GM21717 (cell line): ENCODE measurements around the gene ANLN.
"Not testable (repeated sequence)": the region's sequence is repeated elsewhere in the genome, so short reads cannot be mapped to it uniquely, and the experiment has no call there.

Source experiments
- ATAC-seq: cut with Tn5 transposase; IDR thresholded peaks from one replicate; pipeline ENCODE4 v1.9.1; 2021; ENCODE audit warnings: mild to moderate bottlenecking, moderate library complexity; ENCODE audit not compliant: unreplicated experiment

Gene ANLN

DNA sequence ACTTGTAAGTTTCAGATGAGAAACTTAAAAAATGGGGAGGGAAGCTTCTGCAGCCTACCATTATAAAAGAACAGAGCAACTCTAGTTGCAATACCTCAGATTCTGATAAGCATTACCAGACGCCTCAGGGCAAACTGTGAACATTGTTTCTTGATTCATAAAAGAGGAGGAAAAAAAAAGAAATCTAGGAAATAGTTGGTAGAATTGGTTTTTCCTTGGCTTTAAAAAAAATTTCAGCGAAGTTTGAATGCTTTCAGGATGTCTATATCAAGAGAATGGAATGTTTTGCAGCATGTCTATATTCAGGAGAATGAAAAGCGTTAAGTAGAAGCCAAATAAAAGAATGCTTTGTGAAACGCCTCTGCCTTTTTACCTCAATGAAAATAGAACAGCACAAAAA is 17.5 kb upstream of the ANLN start:
- no peak for ATAC-seq

DNA sequence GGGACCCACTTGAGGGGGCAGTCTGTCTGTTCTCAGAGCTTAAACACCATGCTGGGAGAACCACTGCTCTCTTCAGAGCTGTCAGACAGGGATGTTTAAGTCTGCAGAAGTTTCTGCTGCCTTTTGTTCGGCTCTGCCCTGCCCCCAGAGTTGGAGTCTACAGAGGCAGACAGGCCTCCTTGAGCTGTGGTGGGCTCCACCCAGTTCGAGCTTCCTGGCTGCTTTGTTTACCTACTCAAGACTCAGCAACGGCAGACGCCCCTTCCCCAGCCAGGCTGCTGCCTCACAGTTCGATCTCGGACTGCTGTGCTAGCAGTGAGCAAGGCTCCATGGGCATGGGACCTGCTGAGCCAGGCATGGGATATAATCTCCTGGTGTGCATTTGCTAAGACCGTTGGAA is 11.1 kb upstream of the ANLN start:
- not testable (repeated sequence) for ATAC-seq

DNA sequence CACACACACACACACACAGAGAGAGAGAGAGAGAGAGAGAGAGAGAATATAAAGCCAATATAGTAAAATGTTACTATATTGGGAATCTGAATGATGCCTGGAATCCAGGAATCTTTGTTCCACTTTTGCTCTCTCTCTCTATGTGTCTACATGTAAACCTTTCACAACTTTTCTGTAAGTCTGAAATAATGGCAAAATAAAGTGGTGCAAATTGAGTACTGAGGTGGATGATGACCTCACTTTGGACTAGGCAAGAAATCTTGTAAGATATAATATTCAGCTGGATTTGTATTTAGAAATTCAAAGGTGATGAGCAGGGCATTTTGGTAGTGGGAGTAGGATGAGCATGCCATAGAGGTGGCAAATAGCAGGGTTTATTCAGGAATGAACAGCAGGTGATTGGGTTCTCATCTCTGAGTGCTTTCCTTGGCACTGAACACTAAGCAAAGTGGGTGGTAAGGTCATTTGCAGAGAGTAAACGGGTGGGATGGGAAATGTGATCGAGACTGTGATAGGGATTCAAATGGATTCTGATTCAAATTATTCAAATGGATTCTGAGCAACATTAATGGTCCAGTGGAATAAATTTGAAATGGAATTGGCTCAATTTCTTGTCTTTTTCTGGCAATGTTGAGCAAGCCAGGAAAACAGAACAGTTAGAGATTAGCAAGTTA is 9.7 kb upstream of the ANLN start:
- no peak for ATAC-seq

DNA sequence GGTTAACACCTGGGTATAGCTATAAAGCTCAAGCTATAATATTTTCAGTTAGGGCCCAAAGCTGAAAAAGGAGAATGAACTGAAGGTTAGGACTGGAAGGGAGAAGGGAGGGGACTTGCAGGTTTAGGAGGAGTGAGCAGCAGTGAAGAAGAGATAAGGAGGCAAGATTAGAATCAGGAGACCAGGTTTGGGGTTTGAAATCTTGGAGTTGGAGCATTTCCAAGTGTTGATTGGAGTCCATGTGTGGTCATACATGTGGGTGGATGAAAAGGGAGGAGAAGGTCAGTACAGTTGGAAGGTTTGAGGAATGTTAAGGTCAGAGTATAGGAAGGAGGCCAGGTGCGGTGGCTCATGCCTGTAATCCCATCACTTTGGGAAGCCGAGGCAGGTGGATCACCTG is 8.6 kb upstream of the ANLN start:
- ATAC-seq, result no peak

DNA sequence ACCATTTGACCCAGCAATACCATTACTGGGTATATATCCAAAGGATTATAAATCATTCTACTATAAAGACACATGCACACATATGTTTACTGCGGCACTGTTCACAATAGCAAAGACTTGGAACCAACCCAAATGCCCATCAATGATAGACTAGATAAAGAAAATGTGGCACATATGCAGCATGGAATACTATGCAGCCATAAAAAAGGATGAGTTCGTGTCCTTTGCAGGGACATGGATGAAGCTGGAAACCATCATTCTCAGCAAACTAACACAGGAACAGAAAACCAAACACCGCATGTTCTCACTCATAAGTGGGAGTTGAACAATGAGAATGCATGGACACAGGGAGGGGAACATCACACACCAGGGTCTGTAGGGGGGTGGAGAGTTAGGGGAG is 6.4 kb upstream of the ANLN start:
- ATAC-seq, result not testable (repeated sequence)

DNA sequence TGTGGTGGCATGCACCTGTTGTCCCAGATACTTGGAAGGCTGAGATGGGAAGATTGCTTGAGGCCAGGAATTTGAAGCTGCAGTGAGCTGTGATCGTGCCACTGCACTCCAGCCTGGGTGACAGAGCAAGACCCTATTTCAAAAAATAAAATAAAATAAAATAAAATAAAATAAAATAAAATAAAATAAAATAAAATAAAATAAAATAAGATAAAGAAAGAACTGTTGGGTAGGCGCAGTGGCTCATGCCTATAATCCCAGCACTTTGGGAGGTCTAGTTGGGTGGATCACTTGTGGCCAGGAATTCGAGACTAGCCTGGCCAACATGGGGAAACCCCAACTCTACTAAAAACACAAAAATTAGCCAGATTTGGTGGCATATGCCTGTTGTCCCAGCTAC is 4.0 kb upstream of the ANLN start:
- not testable (repeated sequence) for ATAC-seq

DNA sequence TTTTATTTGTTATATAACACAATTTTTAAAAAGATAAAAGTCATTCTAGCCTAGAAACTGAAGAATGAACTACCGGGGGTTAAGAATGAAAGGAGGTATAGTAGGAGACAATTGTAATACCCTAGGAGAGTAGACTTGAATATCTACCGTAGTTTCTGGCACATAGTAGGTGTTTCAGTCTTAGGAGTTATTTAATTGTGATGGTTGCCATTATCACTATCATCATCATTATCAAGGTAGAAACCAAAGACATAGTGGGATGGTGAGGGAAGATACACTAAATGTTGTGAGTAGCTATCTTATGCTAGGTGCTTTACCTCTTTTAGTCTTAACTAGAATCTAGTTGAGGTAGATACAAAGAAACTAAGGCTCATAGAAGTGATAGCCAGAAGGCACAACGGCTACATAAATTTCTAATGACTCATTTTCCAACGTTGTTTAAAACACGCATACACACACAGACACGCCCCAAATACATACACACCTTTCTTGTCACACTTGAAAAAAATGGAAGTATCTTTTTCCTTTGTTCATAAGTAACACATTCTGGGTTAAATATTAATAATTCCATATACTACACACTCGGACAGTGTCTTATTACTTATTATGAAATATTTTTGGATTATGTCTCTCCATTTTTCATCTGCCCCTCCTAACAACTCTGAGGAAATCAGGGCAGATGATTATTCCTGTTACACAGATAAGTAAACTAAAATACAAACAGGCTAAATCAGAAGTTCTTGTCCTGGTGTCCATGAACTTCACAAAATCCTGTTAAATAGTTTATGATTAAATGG is 2.0 kb upstream of the ANLN start:
- no peak for ATAC-seq

DNA sequence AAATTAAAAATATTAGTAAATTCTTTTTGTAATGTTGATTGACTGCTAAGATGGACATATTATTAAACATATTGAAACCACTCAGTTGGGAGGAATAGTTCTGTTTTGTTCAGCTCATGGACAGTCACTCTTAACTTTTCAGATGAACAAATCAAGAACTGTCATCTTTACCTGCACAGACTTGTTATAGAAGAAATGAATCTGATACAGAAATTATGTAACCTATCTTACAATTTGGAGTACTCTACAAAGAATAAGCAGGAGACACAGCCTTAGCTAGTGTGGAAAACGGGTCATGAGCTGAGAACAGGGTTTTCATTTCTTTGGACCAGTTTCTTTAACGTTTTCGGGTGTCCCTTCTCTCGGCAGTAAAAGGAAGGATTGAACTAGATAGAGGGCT is 1.2 kb upstream of the ANLN start:
- ATAC-seq, result no peak

DNA sequence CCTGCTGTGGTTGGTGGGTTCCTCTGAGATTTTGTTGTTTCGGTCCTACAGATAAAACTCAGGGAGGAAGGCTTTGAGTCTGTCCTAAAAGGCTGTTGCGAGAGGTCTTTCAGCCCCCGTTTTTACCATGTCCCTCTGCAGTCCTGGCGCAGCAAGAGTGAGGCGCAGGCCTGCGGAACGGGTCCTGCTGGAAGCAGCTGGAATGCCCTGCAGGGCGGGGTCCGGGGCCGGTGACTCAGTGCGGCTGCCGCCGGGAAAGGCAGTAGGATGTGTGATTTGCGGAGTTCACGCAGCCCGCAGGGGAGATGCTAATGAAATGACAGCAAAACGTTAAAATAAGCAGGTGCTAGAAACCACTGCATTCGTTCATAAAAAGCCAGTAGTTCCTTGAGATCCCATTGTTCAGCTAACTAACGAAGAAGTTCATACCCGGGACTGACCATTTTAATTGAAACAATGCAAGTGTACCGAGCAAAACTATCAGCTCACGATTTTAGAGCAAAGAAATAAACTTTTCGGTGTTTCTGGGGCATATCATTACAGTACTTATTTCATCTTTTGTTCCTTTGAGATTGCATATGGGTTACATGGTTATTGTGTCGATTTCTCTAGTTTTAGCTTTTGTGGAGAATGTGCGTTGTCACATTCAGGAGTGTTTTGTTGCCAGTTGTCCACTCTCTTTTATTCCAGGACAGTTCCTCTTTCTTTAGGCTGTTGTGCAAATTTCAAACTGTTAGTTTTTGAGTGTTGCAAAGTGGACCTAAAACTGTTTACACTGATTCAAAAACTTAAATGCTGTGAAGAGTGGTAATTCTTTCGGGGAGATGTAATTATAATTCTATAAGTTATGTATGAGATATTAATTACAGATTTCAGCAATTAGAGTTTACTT is 783 bp downstream of the ANLN start:
- peak; percentile 38 for ATAC-seq

DNA sequence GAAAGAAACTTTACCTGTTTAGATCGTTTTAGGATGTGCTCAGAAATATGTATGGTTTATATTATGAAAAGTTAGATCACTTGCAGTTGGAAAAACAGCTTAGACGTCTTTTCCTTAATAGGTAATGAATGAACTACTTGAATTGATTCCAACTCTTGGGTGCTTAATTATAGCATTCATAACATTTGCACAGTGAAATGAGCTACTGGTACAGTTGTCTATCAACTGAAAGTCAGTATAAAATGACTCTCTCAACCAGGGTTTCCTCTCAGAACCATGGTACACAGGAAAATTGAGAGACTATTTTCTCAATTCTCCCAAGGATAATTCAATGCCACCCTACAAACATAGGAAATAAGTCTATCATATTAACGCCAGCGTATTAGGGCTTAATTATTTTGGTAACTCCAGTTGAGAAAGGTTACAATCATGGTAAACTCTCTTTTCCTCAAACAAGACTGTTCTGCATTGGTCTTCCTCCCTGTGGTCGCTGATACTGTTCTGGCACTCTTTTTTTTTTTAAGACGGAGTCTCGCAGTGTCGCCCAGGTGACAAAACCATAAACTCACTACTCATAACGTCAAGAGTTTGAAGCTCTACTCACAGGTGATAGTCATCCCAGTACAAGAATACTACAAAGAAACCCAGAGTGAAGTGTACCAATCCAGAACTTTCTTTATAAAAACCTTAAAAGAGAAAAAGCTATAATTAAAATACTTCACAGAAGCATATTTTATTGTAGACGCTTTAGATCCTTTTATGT is 2.0 kb downstream of the ANLN start:
- peak; percentile 46 for ATAC-seq

DNA sequence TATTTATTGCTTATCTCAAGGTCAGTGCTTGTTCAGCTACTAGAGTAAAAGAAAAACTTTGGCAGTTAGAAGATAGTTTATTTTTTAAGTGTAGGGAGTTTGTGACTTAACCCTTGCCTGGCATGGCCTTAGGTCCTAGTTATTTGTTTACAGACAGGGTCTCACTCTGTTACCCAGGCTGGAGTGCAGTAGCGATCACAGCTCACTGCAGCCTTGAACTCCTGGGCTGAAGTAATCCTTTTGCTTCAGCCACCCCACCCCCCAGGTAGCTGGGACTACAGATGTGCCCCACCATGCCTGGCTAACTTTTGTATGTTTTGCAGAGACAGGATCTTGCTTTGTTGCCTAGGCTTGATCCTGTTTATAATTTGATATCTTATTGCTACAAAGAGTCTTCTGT is 4.2 kb downstream of the ANLN start:
- no peak for ATAC-seq

DNA sequence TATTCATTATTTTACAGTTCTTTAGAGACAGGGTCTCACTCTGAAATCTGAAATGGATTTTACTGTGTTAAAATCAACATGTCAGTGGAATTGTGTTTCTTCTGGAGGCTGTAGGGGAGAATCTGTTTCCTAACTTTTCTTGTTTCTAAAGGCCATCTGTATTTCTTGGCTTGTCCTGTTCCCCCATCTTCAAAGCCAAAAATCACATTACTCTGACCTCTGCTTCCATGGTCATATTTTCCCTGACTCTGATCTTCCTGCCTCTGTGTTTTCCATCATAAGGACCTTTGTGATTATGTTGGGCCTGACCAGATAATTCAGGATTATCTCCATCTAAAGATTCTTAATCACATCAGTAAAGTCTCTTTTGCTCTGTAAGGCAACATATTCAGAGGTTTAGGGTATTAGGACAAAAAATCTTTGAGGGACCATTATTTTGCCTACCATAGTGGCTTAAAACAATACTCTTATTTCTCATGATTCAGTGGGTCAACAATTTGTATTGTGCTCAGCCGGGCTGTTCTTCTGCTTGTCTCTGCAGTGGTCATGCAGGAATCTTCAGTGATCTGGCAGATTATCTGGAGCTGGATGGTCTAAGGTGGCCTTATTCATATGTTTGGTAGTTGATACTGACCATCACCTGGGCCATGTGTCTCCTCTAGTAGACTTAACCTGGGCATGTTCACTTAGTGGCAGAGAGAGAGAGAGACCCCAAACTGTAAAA is 5.7 kb downstream of the ANLN start:
- ATAC-seq, result no peak

DNA sequence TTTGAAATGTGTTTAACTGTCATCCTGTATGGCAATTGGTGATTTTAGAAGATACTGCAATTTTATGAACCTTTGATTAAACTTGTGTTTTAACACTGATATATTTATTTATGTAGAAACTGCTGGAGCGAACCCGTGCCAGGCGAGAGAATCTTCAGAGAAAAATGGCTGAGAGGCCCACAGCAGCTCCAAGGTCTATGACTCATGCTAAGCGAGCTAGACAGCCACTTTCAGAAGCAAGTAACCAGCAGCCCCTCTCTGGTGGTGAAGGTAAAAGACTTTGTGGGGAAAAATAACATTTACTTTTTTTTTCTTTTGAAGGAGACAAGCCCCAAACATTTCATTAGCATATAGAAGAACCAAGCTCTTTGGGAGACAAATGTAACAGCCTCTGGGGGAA is 6.5 kb downstream of the ANLN start:
- ATAC-seq, result no peak

DNA sequence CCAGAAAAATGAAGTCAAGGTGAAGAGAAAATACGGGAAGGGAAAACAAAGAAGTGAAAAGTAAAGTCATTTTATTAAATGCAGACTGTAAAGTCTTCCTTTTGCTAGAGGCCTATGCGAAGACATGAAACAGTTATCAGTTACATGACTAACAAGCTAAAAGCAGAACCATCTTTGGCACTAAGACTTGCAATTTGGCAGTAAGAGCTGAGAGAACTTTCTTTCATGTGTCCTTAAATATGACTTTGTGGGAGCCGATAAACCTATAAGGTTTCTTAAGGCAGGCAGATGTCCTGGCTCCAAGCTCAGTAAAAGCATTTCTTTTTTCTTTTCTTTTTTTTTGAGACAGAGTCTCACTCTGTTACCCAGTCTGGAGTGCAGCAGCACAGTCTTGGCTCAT is 10.4 kb downstream of the ANLN start:
- ATAC-seq, result no peak

DNA sequence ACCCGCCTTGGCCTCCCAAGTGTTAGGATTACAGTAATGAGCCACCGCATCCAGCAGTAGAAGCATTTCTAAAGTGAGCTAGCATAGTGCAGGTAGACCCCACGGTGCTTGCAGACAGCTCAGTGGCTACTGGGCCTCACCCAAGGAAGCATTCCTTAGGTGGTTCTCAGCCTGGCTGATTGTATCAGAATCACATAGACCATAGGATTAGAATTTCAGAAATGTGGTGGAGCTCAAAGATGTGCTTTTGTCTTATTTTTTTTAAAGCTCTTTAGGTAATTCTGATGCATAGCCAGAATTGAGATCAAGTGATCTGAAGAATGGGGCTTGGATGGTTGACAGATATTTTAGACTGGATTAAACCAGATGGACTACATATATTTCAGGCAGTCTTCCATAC is 10.9 kb downstream of the ANLN start:
- no peak for ATAC-seq

DNA sequence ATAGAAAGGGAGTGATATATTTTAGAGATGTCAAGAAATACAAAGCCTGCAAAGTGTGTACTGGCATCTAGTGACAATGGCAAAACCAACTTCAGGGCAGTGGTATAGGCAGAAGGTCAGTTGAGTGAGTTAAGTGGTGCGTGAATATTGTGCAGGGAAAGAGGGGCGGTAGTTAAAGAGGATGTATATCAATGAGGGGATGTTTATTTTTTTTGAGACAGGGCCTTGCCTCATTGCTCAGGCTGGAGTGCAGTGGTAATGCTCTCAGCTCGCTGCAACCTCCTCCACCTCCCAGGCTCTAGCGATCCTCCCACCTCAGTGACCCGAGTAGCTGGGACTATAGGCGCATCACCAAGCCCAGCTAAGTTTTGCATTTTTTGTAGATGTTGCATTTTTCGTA is 13.8 kb downstream of the ANLN start:
- no peak for ATAC-seq

DNA sequence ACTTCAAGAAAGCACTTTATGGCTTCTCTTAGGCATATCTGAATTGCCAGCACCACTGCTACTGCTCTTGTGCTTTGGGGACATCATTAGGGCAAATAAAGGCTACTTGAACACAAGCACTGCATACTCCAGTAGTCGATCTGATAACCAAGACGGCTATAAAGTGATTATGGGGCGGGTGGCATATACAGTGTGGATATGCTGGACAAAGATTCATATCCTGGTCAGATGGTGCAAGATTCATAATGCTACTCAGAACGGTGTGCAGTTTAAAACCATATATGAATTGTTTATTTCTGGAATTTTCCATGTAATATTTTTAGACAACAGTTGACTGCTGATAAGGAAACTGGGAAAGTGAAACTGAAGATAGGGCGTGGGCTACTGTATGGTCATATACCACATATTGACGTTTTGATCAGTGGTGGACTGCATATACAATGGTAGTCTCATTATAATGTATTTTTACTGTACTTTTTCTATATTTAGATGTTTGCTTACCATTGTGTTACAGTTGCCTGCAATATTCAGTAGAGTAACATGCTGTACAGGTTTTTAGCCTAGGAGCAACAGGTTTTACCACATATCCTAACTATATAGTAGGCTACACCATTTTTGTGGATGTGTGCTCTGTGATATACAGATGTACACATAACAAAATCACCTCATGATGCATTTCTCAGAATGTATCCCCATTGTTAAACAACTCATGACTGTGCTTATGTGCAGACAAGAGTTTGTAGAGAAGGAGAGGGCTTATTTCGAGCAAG is 15.2 kb downstream of the ANLN start:
- no peak for ATAC-seq

DNA sequence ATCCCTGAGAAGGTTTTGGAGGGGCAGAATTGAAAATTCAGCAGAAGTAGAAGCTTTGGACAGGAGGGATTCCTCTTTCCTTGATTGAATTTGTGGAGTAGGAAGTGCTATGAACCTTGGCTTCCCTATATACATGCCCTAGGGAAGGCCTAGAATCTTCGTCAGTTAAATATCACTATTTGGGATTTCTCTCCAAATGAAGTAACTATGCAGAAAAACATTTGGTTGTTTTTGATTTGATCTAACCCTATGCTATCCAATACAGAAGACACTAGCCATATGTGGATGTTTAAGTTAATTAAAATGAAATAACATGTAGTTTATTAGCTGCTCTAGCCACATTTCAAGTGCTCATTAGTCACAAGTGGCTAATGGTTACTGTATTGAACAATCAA is 15.7 kb downstream of the ANLN start:
- ATAC-seq, result no peak

DNA sequence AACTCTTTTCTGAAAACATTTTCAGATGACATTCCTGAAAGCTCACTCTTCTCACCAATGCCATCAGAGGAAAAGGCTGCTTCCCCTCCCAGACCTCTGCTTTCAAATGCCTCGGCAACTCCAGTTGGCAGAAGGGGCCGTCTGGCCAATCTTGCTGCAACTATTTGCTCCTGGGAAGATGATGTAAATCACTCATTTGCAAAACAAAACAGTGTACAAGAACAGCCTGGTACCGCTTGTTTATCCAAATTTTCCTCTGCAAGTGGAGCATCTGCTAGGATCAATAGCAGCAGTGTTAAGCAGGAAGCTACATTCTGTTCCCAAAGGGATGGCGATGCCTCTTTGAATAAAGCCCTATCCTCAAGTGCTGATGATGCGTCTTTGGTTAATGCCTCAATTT is 16.5 kb downstream of the ANLN start:
- ATAC-seq, result no peak
